A673 (cell line): ENCODE measurements around the gene TENM3.

Experiments
- CTCF ChIP-seq: fragments of 300-800, 200-600 bp; sonication (generic); conservative IDR thresholded peaks from 2 replicates; pipeline ENCODE4 v1.5.1; 2017; ENCODE audit warnings: low read depth, mild to moderate bottlenecking, antibody characterized with exemption, low read length, moderate library complexity, mixed read lengths
- EZH2 ChIP-seq: fragments of 200-600 bp; sonication (generic); IDR thresholded peaks from 2 replicates; pipeline ENCODE4 v1.6.1; 2017; ENCODE audit warnings: borderline replicate concordance, low read depth, mild to moderate bottlenecking, mixed read lengths, antibody characterized with exemption, low read length; ENCODE audit not compliant: poor library complexity, severe bottlenecking

- no peak for TF ChIP-seq EZH2
- TF ChIP-seq CTCF = no peak
Measured at GRCh38 chr4:182640932-182641331, 397.7 kb downstream of the TENM3 start.
